ENCODE data around the gene CDH4.

- TF ChIP-seq, protein P1, sequence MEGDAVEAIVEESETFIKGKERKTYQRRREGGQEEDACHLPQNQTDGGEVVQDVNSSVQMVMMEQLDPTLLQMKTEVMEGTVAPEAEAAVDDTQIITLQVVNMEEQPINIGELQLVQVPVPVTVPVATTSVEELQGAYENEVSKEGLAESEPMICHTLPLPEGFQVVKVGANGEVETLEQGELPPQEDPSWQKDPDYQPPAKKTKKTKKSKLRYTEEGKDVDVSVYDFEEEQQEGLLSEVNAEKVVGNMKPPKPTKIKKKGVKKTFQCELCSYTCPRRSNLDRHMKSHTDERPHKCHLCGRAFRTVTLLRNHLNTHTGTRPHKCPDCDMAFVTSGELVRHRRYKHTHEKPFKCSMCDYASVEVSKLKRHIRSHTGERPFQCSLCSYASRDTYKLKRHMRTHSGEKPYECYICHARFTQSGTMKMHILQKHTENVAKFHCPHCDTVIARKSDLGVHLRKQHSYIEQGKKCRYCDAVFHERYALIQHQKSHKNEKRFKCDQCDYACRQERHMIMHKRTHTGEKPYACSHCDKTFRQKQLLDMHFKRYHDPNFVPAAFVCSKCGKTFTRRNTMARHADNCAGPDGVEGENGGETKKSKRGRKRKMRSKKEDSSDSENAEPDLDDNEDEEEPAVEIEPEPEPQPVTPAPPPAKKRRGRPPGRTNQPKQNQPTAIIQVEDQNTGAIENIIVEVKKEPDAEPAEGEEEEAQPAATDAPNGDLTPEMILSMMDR (IDR thresholded peaks at IDR 0.05) = no peak
- TF ChIP-seq, protein P2, sequence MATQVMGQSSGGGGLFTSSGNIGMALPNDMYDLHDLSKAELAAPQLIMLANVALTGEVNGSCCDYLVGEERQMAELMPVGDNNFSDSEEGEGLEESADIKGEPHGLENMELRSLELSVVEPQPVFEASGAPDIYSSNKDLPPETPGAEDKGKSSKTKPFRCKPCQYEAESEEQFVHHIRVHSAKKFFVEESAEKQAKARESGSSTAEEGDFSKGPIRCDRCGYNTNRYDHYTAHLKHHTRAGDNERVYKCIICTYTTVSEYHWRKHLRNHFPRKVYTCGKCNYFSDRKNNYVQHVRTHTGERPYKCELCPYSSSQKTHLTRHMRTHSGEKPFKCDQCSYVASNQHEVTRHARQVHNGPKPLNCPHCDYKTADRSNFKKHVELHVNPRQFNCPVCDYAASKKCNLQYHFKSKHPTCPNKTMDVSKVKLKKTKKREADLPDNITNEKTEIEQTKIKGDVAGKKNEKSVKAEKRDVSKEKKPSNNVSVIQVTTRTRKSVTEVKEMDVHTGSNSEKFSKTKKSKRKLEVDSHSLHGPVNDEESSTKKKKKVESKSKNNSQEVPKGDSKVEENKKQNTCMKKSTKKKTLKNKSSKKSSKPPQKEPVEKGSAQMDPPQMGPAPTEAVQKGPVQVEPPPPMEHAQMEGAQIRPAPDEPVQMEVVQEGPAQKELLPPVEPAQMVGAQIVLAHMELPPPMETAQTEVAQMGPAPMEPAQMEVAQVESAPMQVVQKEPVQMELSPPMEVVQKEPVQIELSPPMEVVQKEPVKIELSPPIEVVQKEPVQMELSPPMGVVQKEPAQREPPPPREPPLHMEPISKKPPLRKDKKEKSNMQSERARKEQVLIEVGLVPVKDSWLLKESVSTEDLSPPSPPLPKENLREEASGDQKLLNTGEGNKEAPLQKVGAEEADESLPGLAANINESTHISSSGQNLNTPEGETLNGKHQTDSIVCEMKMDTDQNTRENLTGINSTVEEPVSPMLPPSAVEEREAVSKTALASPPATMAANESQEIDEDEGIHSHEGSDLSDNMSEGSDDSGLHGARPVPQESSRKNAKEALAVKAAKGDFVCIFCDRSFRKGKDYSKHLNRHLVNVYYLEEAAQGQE (IDR thresholded peaks at IDR 0.05; ENCODE audit: insufficient read depth in 1 of 2, low read depth in 2 of 2, low read length in 1 of 2) = no peak
Observed at GRCh38 chr20:61566691-61567090, 314.6 kb downstream of the CDH4 start.
